Measurements from ENCODE around the gene GBE1.

GBE1 gene

GRCh38 chr3:81707996-81708395, 53.4 kb downstream of the GBE1 start:
- H3K4me3 Mint-ChIP-seq, result no peak overlapping the region
- peaks cover 4 to 9% of the 10 kb centered on the region in 2 donors for H3K4me1 Mint-ChIP-seq
- H3K27me3 Mint-ChIP-seq, result no peaks in the 10 kb centered on the region
- no peak overlapping the region for H3K27ac Mint-ChIP-seq
- no peaks in the 10 kb centered on the region for H3K9me3 Mint-ChIP-seq
- ATAC-seq (replicated peaks) (no peak), DNase-seq (no peak)
- peaks cover 2% of the 10 kb centered on the region in 2 donors for H3K36me3 Mint-ChIP-seq

- Mint-ChIP-seq H3K4me3 (no peak overlapping the region), H3K36me3 (peaks cover 8 to 11% of the 10 kb centered on the region in 2 donors), H3K27me3 (no peaks in the 10 kb centered on the region), H3K27ac (no peak overlapping the region), H3K4me1 (peaks cover 2 to 9% of the 10 kb centered on the region in 2 donors), H3K9me3 (no peaks in the 10 kb centered on the region)
- no peak for ATAC-seq (replicated peaks)
- no peak for DNase-seq
Measured at GRCh38 chr3:81702126-81702525, 59.3 kb downstream of the GBE1 start.

GRCh38 chr3:81699536-81700320, 61.7 kb downstream of the GBE1 start:
- no peak for DNase-seq
- Mint-ChIP-seq H3K27ac (no peak overlapping the region), H3K36me3 (peaks cover 12 to 15% of the 10 kb centered on the region in 2 donors), H3K4me1 (no peaks in the 10 kb centered on the region), H3K9me3 (no peaks in the 10 kb centered on the region), H3K4me3 (no peak overlapping the region), H3K27me3 (no peaks in the 10 kb centered on the region)
- no peak for ATAC-seq (replicated peaks)

GRCh38 chr3:81696090-81696489, 65.4 kb downstream of the GBE1 start:
- Mint-ChIP-seq H3K4me1 (peaks cover 2 to 6% of the 10 kb centered on the region in 2 donors), H3K27ac (no peak overlapping the region), H3K9me3 (no peaks in the 10 kb centered on the region), H3K36me3 (peaks cover 13 to 15% of the 10 kb centered on the region in 2 donors), H3K27me3 (no peaks in the 10 kb centered on the region), H3K4me3 (no peak overlapping the region)
- DNase-seq, result no peak
- ATAC-seq (replicated peaks), result no peak

- peaks cover 2 to 6% of the 10 kb centered on the region in 2 donors for H3K4me1 Mint-ChIP-seq
- H3K27ac Mint-ChIP-seq, result no peak overlapping the region
- no peak overlapping the region for H3K4me3 Mint-ChIP-seq
- no peaks in the 10 kb centered on the region for H3K9me3 Mint-ChIP-seq
- H3K27me3 Mint-ChIP-seq, result no peaks in the 10 kb centered on the region
- no peak for ATAC-seq (replicated peaks)
- no peak for DNase-seq
- peaks cover 15 to 16% of the 10 kb centered on the region in 2 donors for H3K36me3 Mint-ChIP-seq
Measured at GRCh38 chr3:81695302-81695701, 66.1 kb downstream of the GBE1 start.

- Mint-ChIP-seq H3K4me1 (peaks cover 2 to 6% of the 10 kb centered on the region in 2 donors), H3K36me3 (peaks cover 15 to 19% of the 10 kb centered on the region in 2 donors), H3K9me3 (no peaks in the 10 kb centered on the region), H3K27me3 (no peaks in the 10 kb centered on the region), H3K27ac (no peak overlapping the region), H3K4me3 (no peak overlapping the region)
- DNase-seq, result no peak
- ATAC-seq (replicated peaks), result no peak
Measured at GRCh38 chr3:81694662-81695061, 66.8 kb downstream of the GBE1 start.

- no peak for ATAC-seq (replicated peaks)
- H3K9me3 Mint-ChIP-seq, result no peaks in the 10 kb centered on the region
- H3K4me3 Mint-ChIP-seq, result no peak overlapping the region
- H3K27ac Mint-ChIP-seq, result no peak overlapping the region
- DNase-seq, result no peak
- H3K36me3 Mint-ChIP-seq, result peaks cover 10 to 20% of the 10 kb centered on the region in 2 donors
- no peaks in the 10 kb centered on the region for H3K27me3 Mint-ChIP-seq
- H3K4me1 Mint-ChIP-seq, result peaks cover 2 to 6% of the 10 kb centered on the region in 2 donors
Measured at GRCh38 chr3:81692766-81693165, 68.7 kb downstream of the GBE1 start.

- Mint-ChIP-seq H3K27ac (no peak overlapping the region), H3K27me3 (no peaks in the 10 kb centered on the region), H3K4me1 (peaks cover 5 to 6% of the 10 kb centered on the region in 2 donors), H3K9me3 (peaks cover 3 to 4% of the 10 kb centered on the region in 2 donors), H3K4me3 (no peak overlapping the region), H3K36me3 (peaks cover 27 to 41% of the 10 kb centered on the region in 2 donors)
- ATAC-seq (replicated peaks) (no peak), DNase-seq (no peak)
Measured at GRCh38 chr3:81689617-81690016, 71.8 kb downstream of the GBE1 start.

- H3K36me3 Mint-ChIP-seq, result peaks cover 32 to 51% of the 10 kb centered on the region in 2 donors
- H3K27me3 Mint-ChIP-seq, result no peaks in the 10 kb centered on the region
- H3K27ac Mint-ChIP-seq, result no peak overlapping the region
- DNase-seq (no peak), ATAC-seq (replicated peaks) (no peak)
- H3K9me3 Mint-ChIP-seq, result peaks cover 3 to 6% of the 10 kb centered on the region in 2 donors
- no peak overlapping the region for H3K4me3 Mint-ChIP-seq
- H3K4me1 Mint-ChIP-seq, result peaks cover 0 to 3% of the 10 kb centered on the region in 2 donors
Measured at GRCh38 chr3:81684751-81685395, 76.6 kb downstream of the GBE1 start.

GRCh38 chr3:81676706-81677456, 84.6 kb downstream of the GBE1 start:
- DNase-seq (no peak), ATAC-seq (replicated peaks) (no peak)
- H3K9me3 Mint-ChIP-seq, result peaks cover 0 to 2% of the 10 kb centered on the region in 2 donors

GRCh38 chr3:81674690-81675089, 86.8 kb downstream of the GBE1 start:
- H3K27me3 Mint-ChIP-seq, result no peaks in the 10 kb centered on the region
- DNase-seq (no peak), ATAC-seq (replicated peaks) (no peak)
- peaks cover 0 to 7% of the 10 kb centered on the region in 2 donors for H3K36me3 Mint-ChIP-seq
- H3K27ac Mint-ChIP-seq, result no peak overlapping the region
- H3K9me3 Mint-ChIP-seq, result no peaks in the 10 kb centered on the region
- no peak overlapping the region for H3K4me3 Mint-ChIP-seq
- no peaks in the 10 kb centered on the region for H3K4me1 Mint-ChIP-seq

More at GRCh38 chr3:81676706-81677456, 84.6 kb downstream of the GBE1 start:
- H3K27ac Mint-ChIP-seq, result no peak overlapping the region
- peaks cover 8 to 16% of the 10 kb centered on the region in 2 donors for H3K36me3 Mint-ChIP-seq
- H3K4me3 Mint-ChIP-seq, result no peak overlapping the region
- no peaks in the 10 kb centered on the region for H3K4me1 Mint-ChIP-seq
- H3K27me3 Mint-ChIP-seq, result no peaks in the 10 kb centered on the region

GRCh38 chr3:81668283-81668682, 93.2 kb downstream of the GBE1 start:
- no peak overlapping the region for H3K27ac Mint-ChIP-seq

GRCh38 chr3:81666502-81667121, 94.8 kb downstream of the GBE1 start:
- Mint-ChIP-seq H3K27me3 (no peaks in the 10 kb centered on the region), H3K4me1 (peaks cover 0 to 6% of the 10 kb centered on the region in 2 donors), H3K9me3 (no peaks in the 10 kb centered on the region), H3K4me3 (no peak overlapping the region), H3K27ac (no peak overlapping the region), H3K36me3 (peaks cover 0 to 12% of the 10 kb centered on the region in 2 donors)
- ATAC-seq (replicated peaks), result no peak
- DNase-seq, result no peak

More at GRCh38 chr3:81668283-81668682, 93.2 kb downstream of the GBE1 start:
- H3K9me3 Mint-ChIP-seq, result no peaks in the 10 kb centered on the region
- no peak for ATAC-seq (replicated peaks)
- no peak for DNase-seq
- peaks cover 0 to 12% of the 10 kb centered on the region in 2 donors for H3K36me3 Mint-ChIP-seq
- no peaks in the 10 kb centered on the region for H3K4me1 Mint-ChIP-seq
- no peaks in the 10 kb centered on the region for H3K27me3 Mint-ChIP-seq
- H3K4me3 Mint-ChIP-seq, result no peak overlapping the region

GRCh38 chr3:81663114-81663513, 98.3 kb downstream of the GBE1 start:
- DNase-seq (no peak), ATAC-seq (replicated peaks) (no peak)
- peaks cover 6 to 8% of the 10 kb centered on the region in 2 donors for H3K36me3 Mint-ChIP-seq
- no peak overlapping the region for H3K27ac Mint-ChIP-seq
- no peaks in the 10 kb centered on the region for H3K9me3 Mint-ChIP-seq
- H3K4me3 Mint-ChIP-seq, result no peak overlapping the region
- H3K4me1 Mint-ChIP-seq, result peaks cover 3 to 13% of the 10 kb centered on the region in 2 donors
- no peaks in the 10 kb centered on the region for H3K27me3 Mint-ChIP-seq

All from stimulated activated naive B cell treated with anti-CD40 and anti-IgM and Interleukin-4, amounts not matched to agents 10 μg/mL and 1 μg/mL and 100 μg/mL, for 72 hours (primary cell).